HG02943 (cell line): ENCODE results near the gene RASL11B.
A peak's percentile ranks its signal among the peaks of the same experiment; 100 is the strongest.
"Not testable (repeated sequence)": the region's sequence is repeated elsewhere in the genome, so short reads cannot be mapped to it uniquely, and the experiment has no call there.

ENCODE experiments used
- ATAC-seq: cut with Tn5 transposase; IDR thresholded peaks from one replicate; pipeline ENCODE4 v1.9.1; 2021; ENCODE audit warnings: mild to moderate bottlenecking, low read depth, moderate library complexity; ENCODE audit not compliant: unreplicated experiment

RASL11B gene

DNA sequence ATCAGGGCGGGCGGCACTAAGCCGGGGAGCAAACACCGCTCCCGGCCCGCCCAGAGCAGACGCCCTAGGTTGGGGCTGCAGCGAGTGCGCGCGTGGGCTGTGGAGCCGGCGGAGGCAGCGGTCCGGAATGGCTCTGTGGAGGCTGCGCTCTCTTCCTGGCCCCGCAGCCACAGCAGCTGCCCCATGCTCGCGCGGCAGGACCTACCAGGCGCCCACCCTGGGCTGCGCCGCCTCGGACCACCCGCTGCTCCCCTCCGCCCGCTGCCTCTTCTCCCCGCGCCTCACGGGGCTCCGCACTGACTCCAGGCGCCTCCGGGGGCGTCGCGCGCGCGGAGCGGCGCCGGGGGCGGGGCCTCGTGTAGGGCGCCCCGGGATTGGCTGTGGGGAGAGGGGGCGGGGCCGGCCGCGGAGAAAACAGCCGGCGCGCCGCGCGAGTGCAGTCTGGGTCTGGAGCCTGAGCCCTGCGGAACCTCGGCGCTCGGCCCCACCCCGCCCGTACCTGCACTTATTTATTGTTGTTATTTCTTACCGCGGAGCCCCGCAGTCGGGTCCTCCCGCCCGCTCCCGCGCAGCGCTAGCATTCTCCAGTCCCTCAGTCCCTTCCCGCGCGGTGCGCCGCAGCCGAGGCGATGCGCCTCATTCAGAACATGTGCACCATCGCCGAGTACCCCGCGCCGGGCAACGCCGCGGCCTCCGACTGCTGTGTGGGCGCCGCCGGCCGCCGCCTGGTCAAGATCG is at the start of gene RASL11B:
TSS of gene RASL11B (plus strand) at position 439 of the 738 bp plus-strand sequence. CDS start at position 630, 191 bp downstream.
- peak; percentile 98 for ATAC-seq

DNA sequence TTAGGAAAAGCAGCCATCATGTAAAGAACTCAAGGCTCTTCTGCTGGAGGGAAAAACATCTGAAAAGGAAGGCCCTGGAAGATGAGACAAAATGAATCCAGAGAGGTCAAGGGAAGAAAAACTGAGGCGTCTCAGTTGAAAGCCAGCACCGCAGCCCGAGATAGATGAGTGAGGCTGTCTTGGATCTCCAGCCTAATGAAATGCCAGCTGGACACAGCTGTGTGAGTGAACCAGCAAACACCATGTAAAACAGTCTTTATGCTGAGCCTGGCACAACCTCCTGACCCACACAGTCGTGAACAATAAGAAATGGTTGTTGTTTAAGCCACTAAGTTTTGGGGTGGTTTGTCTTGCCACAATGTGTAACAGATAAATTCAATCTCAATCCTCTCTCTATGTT is 48.6 kb upstream of the RASL11B start:
- no peak for ATAC-seq

- no peak for ATAC-seq
Measured at GRCh38 chr4:52822583-52822971, 39.5 kb upstream of the RASL11B start.

GRCh38 chr4:52822972-52823701 is 39.0 kb upstream of the RASL11B start:
- ATAC-seq, result no peak

- ATAC-seq, result no peak
Measured at GRCh38 chr4:52823702-52824092, 38.4 kb upstream of the RASL11B start.

DNA sequence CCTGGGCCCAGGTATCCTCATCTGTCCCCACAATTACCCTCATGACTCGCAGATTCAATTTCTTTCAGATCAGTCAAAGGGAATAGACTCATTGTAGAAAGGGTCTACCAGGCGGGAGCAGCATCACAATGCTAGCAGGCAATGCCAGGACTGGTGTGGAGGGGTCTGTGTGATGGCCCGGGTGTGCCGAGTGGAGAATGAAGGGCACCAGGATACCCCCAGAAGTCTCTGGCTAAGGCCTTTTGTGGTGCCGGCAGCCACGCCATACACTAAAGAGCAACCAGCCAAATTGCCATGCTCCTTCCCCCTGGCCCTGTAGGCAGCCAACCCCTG is 37.9 kb upstream of the RASL11B start:
- no peak for ATAC-seq

DNA sequence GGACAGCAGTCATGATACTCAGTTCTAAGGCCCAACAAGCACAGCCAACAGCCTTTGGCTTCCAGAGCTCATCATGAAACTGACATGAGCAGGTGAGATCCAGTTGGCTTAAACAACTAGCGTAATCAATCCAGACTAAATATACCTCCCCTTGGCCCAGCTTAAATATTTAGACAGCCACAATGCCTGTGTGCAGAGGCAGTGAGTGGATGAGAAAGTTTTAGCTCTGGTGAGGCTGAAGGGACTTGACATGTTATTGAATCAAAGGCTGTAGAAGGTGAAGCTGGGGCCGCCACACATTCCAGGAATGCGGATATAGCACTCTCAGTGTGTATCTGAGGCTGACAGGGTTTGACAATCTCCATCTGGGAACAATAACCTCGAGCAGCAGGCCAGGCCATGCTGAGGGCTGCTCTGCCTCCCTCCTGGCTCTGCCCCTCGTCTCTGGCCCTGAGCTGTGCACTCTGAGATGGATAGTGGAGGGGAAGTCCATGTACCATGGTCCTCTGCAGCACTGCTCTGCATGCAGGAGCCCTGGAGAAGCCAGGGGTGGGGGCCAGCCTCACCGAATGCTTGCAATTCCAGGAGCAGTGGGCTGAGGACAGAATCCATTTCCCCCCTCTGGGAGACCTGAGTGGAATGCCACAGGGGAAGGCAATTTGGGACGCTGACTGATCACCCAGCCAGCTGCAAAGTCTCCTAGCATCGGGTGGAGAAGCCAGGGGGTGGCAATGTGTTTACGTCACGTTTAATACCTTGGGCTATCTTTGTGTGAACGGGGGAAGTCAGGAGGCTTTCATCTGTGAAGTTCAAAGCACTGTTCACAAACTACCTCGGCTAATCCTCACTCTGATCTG is 37.3 kb upstream of the RASL11B start:
- ATAC-seq, result no peak

DNA sequence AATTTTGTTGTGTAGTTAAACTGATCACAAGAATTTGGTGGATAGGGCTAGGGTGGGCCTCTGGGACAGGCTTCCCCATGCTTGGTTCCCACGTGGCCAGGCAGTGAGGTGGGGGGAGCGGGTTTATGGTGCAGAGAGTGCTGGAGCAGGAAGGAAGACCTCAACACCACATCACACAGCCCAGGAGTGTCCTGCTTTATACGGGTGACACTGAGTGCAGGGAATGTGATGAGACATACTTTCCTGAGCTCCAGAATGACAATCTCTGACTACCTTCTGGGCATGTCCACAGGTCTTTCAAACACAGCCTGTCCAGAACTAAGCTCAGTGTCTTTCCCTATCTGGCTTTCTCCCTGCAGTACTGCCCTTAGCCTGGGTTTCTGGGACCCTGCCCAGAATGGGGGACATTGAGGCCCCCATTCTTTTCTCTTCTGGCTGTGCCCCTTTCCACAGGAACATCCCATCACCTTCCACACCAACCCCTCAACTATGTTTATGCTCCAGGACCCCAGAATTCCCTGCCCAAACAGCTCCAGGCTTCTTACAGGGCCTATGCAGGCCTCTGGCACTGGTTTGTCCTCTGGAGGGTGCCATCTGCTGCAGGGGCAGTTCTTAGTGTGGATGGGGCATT is 36.5 kb upstream of the RASL11B start:
- no peak for ATAC-seq

GRCh38 chr4:52833941-52834525 is 28.1 kb upstream of the RASL11B start:
- ATAC-seq, result no peak

DNA sequence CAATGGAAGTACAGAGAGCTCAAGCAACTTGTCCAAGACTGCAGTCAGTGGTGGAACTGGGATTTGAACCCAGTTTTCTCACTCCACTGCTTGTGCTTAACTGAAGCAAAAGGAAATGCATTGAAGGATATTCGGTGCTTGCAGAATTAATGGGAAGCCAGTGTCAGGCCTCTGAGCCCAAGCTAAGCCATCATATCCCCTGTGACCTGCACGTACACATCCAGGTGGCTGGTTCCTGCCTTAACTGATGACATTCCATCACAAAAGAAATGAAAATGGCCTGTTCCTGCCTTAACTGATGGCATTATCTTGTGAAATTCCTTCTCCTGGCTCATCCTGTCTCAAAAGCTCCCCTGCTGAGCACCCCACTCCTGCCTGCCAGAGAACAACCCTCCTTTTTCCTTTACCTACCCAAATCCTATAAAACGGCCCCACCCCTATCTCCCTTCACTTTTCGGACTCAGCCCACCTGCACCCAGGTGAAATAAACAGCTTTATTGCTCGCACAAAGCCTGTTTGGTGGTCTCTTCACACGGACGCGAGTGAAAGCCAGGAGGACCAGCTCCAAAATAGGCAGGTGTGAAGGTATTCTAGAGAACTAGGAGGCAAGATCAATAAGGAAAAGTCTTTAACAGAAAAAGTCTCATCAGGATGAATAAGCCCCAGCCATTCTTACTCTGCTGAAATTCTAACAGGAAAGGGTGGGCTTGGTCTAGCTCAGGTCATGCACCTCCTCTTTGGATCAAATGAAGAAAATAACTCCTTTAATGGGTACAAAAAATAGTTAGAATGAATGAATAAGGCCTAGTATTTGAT is 27.3 kb upstream of the RASL11B start:
- ATAC-seq, result not testable (repeated sequence)

GRCh38 chr4:52836120-52836519 is 26.0 kb upstream of the RASL11B start:
- no peak for ATAC-seq

DNA sequence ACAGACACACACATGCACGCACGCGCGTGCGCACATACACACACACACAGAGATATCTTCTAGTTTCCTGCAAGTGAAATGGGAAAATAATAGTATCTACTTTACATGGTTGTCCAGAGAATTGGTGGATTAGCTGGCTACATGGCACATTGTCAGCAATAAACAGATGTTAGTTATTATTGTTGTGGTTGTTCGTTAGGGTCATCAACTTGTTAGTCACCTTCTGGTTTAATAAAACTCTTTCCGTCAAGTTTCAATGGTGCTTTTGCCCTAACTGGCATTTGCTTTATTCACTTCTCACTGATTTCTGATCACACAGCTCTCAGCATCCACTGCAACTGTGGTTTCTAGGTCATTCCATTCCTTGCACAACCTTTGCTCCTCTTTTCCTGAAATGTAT is 25.4 kb upstream of the RASL11B start:
- no peak for ATAC-seq

- no peak for ATAC-seq
Measured at GRCh38 chr4:52837716-52838558, 24.2 kb upstream of the RASL11B start.

- ATAC-seq, result no peak
Measured at GRCh38 chr4:52838729-52839586, 23.2 kb upstream of the RASL11B start.

DNA sequence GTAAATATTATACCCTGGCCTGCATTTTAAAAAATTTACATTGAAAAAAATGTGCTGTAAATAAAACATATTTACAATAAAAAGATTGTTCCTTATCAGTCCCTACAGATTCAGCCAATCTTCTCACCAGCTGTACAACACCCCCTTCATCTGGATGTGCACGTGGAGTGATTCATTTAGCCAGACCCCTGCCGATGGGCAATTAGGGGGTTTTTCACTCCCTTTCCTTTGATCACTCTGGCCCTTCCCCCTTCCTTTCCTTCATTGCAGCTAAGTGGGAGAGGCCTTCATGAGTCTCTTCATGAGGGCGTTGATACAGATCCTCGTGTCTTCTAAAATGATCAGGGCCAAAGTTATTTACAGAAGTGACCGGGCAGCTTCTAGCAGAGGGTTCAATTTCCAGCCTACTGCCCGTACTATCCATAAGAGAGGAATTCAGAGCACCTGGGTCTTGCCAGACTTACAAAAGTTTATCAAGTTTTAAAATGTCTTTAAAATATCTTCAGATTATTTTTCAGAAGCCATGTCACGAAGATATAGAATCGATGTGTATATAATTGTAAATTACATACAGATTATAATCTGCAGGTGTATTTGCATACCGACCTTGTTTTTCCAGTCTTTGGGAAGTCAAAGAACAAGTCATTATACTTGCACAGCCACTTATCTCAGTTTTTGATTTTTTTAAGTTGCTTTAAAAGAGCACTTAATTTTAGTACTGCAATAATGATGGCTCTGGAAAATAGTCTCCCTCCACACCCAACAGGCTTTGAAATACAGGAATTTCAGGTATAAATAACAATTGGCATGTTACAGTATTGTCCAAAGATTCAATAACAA is 21.4 kb upstream of the RASL11B start:
- ATAC-seq, result no peak

- ATAC-seq, result no peak
Measured at GRCh38 chr4:52841682-52842456, 20.2 kb upstream of the RASL11B start.
